GM19193 (cell line): Measurements from ENCODE around the gene ZNF367.

Experiments
- POLR2A ChIP-seq: IDR thresholded peaks from 4 replicates; pipeline ENCODE4 v1.6.1; 2011; ENCODE audit not compliant: insufficient read depth, insufficient read length; ENCODE audit errors: extremely low read depth

ZNF367 gene

GRCh38 chr9:96395964-96396363, 22.2 kb downstream of the ZNF367 start:
- no peak for TF ChIP-seq POLR2A

GRCh38 chr9:96394832-96395496, 23.2 kb downstream of the ZNF367 start:
- TF ChIP-seq POLR2A = no peak

- TF ChIP-seq POLR2A = no peak
These were observed 25.9 kb downstream of the ZNF367 start for GRCh38 chr9:96392263-96392662.

GRCh38 chr9:96391021-96391765, 27.0 kb downstream of the ZNF367 start:
- TF ChIP-seq POLR2A = no peak

- TF ChIP-seq POLR2A = no peak
These were observed 30.0 kb downstream of the ZNF367 start for GRCh38 chr9:96388144-96388543.

GRCh38 chr9:96386157-96386556, 32.0 kb downstream of the ZNF367 start:
- TF ChIP-seq POLR2A = no peak

- TF ChIP-seq POLR2A = peak; percentile 29
These were observed 34.8 kb downstream of the ZNF367 start, which contains the start of gene SLC35D2 for GRCh38 chr9:96383165-96383942. Gene SLC35D2, minus strand, starts transcription at chr9:96383711. Its CDS starts 77 bp downstream, at chr9:96383634.

GRCh38 chr9:96382839-96383164, 35.4 kb downstream of the ZNF367 start:
- no peak for TF ChIP-seq POLR2A

GRCh38 chr9:96382175-96382574, 36.0 kb downstream of the ZNF367 start:
- no peak for TF ChIP-seq POLR2A

- no peak for TF ChIP-seq POLR2A
These were observed 36.5 kb downstream of the ZNF367 start for GRCh38 chr9:96381696-96382095.

- TF ChIP-seq POLR2A = no peak
These were observed 37.0 kb downstream of the ZNF367 start for GRCh38 chr9:96381125-96381524.

- TF ChIP-seq POLR2A = no peak
These were observed 38.7 kb downstream of the ZNF367 start for GRCh38 chr9:96379461-96379860.

GRCh38 chr9:96378187-96378586, 40.0 kb downstream of the ZNF367 start:
- no peak for TF ChIP-seq POLR2A

- no peak for TF ChIP-seq POLR2A
These were observed 41.0 kb downstream of the ZNF367 start for GRCh38 chr9:96376891-96377874.

GRCh38 chr9:96367943-96368342, 50.2 kb downstream of the ZNF367 start:
- no peak for TF ChIP-seq POLR2A
